Stimulated activated CD4-positive, alpha-beta T cell treated with anti-CD3 and anti-CD28 coated beads, Interleukin-4, amount 100 ng/mL, for 1 hour (primary cell): ENCODE results near the gene E4F1.
"Not testable (repeated sequence)": the region's sequence is repeated elsewhere in the genome, so short reads cannot be mapped to it uniquely, and the experiment has no call there.

Experiments
- DNase-seq: peaks from one replicate; pipeline ENCODE4 v3.0.0-alpha.2; 2020

E4F1 gene

GRCh38 chr16:2244926-2245795 is 21.8 kb downstream of the E4F1 start:
- no peak for DNase-seq

- no peak for DNase-seq
These were observed 23.0 kb downstream of the E4F1 start for GRCh38 chr16:2246301-2246885.

GRCh38 chr16:2250652-2251295 is 27.4 kb downstream of the E4F1 start:
- peak; percentile 56 for DNase-seq

GRCh38 chr16:2251296-2252111 is 28.1 kb downstream of the E4F1 start, which contains the start of gene ECI1:
TSS of gene ECI1 (minus strand) at chr16:2251587. CDS start at chr16:2251566, 21 bp downstream.
- peak; percentile 73 for DNase-seq

GRCh38 chr16:2252806-2253148 is 29.4 kb downstream of the E4F1 start:
- DNase-seq, result no peak

- no peak for DNase-seq
These were observed 29.9 kb downstream of the E4F1 start for GRCh38 chr16:2253293-2253692.

GRCh38 chr16:2256531-2257140 is 33.2 kb downstream of the E4F1 start:
- no peak for DNase-seq

GRCh38 chr16:2257726-2258125 is 34.3 kb downstream of the E4F1 start:
- DNase-seq, result no peak

- not testable (repeated sequence) for DNase-seq
These were observed 35.1 kb downstream of the E4F1 start for GRCh38 chr16:2258530-2258929.

- DNase-seq, result no peak
These were observed 36.9 kb downstream of the E4F1 start for GRCh38 chr16:2260250-2260649.

GRCh38 chr16:2263026-2263425 is 39.6 kb downstream of the E4F1 start:
- DNase-seq, result not testable (repeated sequence)

GRCh38 chr16:2266887-2267286 is 43.5 kb downstream of the E4F1 start:
- DNase-seq, result peak; percentile 20

- not testable (repeated sequence) for DNase-seq
These were observed 44.1 kb downstream of the E4F1 start for GRCh38 chr16:2267505-2267912.

GRCh38 chr16:2267913-2268666 is 44.7 kb downstream of the E4F1 start, which contains the start of gene RNPS1:
TSS of gene RNPS1 (minus strand) at chr16:2268126. CDS start at chr16:2264643, 3,483 bp downstream.
- DNase-seq, result peak; percentile 97

GRCh38 chr16:2270070-2270462 is 46.7 kb downstream of the E4F1 start:
- no peak for DNase-seq

- no peak for DNase-seq
These were observed 47.4 kb downstream of the E4F1 start for GRCh38 chr16:2270588-2271470.

GRCh38 chr16:2271848-2272461 is 48.6 kb downstream of the E4F1 start:
- no peak for DNase-seq

- DNase-seq, result no peak
These were observed 50.1 kb downstream of the E4F1 start for GRCh38 chr16:2273484-2273883.

- no peak for DNase-seq
These were observed 50.5 kb downstream of the E4F1 start for GRCh38 chr16:2273931-2274330.
